GM20000 (cell line): ENCODE measurements around the gene ACHE.

Experiments
- DNase-seq: peaks from one replicate; pipeline ENCODE4 v3.0.0; 2012; ENCODE audit warnings: low spot score
- CTCF ChIP-seq: IDR thresholded peaks from 2 replicates; pipeline ENCODE4 v1.5.1; 2012; ENCODE audit warnings: mild to moderate bottlenecking, control low read depth; ENCODE audit errors: extremely low read depth, missing control alignments

The ACHE gene

GRCh38 chr7:100885440-100886141, 10.1 kb downstream of the ACHE start:
- no peak for TF ChIP-seq CTCF
- DNase-seq, result no peak

- TF ChIP-seq CTCF, result no peak
Observed at GRCh38 chr7:100884736-100885439, 10.8 kb downstream of the ACHE start.

GRCh38 chr7:100882785-100883526, 12.7 kb downstream of the ACHE start:
- no peak for DNase-seq
- TF ChIP-seq CTCF, result no peak

More at GRCh38 chr7:100884736-100885439, 10.8 kb downstream of the ACHE start:
- no peak for DNase-seq

GRCh38 chr7:100882201-100882600, 13.5 kb downstream of the ACHE start:
- DNase-seq, result no peak
- TF ChIP-seq CTCF, result no peak

GRCh38 chr7:100881136-100881535, 14.6 kb downstream of the ACHE start:
- DNase-seq, result no peak
- no peak for TF ChIP-seq CTCF

GRCh38 chr7:100880645-100881044, 15.0 kb downstream of the ACHE start:
- no peak for DNase-seq
- no peak for TF ChIP-seq CTCF

GRCh38 chr7:100879685-100880261, 15.9 kb downstream of the ACHE start:
- TF ChIP-seq CTCF, result no peak

More at GRCh38 chr7:100879685-100880261, 15.9 kb downstream of the ACHE start:
- no peak for DNase-seq
